GM19324 (cell line): Measurements from ENCODE around the gene UGT1A6.

Source experiments
- ATAC-seq: cut with Tn5 transposase; IDR thresholded peaks from one replicate; pipeline ENCODE4 v1.9.1; 2021; ENCODE audit warnings: mild to moderate bottlenecking, moderate library complexity; ENCODE audit not compliant: unreplicated experiment, low FRiP score

The UGT1A6 gene

DNA sequence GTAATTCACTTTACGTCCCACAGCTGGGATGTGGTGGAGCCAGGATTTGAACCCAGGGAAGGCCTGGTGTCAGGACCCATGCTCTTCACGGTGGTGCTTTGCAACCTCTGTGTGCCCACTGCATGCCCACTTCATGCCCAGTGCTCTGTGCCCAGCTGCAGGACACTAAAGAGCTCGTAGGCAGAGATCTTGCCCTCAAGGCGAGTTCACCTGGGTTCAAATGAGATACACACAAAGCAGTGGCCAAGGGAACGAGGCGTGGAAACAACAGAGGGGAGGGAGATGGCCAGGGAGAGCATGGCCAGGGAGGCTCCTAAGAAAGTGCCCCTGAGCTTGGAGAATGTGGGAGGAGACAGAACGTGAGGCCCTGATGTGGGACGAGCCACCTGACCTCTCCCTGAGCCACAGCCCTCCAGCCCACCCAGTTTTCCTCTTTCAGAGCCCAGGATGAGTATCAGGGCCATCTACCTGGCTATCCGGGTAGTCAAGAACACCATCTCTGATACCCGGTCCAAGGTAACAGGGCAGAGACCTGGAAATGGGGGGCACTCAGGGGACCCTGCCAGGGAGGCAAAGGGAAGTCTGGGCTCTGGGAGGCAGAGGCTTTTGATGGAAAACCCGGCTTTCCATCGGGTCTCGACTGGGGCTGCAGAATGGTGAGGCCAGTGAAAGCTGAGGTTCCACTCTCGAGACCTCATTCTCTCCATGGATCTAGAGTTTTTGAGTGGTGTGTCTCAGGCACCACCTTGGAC is 105.8 kb downstream of the UGT1A6 start:
- no peak for ATAC-seq

DNA sequence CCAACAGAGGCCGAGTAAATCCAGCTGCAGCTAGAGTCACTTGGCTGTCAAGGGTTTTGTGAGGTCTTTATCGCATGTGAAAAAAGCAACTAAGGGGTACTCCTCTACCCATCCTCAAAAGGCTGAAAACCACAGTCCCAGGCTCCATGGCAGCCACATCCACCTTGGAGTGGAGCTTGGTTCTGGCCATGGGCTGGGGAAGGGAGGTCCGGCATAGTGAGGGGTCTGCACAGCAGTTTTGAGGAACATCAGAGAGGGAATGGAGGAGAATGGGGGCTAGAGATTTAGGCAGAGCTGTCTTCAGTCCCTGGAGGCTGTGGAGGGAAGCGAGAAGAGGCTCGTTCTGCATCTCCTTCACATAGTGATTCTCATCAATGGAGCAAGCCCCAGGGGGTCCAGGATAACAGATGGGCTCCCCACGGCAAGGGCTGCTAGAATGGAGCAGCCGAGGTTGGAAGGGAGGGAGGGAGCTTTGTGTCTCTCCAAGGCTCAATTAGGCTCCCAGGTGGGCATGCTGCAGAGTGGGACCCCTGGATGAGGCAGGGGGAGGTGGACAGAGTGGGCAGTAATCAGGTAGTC is 106.5 kb downstream of the UGT1A6 start:
- no peak for ATAC-seq

DNA sequence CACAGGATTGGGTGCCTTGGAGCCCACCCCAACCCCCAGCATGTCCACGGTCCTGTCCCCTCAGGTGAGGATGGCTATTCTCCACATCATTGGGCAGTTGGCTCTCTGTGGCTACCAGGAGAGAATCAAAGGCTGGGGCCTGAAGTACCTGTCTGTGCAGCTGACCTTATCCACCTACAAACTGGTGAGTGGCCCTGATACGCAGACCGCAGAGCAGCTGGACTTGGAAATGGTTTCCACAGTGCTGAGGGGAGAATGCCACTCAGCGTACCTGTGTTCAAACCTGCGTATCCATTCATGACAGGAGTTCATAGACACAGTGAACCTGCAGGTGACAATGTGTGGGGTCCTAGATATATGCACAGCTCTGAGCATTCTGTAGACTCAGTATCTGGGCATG is 107.0 kb downstream of the UGT1A6 start:
- ATAC-seq = no peak

DNA sequence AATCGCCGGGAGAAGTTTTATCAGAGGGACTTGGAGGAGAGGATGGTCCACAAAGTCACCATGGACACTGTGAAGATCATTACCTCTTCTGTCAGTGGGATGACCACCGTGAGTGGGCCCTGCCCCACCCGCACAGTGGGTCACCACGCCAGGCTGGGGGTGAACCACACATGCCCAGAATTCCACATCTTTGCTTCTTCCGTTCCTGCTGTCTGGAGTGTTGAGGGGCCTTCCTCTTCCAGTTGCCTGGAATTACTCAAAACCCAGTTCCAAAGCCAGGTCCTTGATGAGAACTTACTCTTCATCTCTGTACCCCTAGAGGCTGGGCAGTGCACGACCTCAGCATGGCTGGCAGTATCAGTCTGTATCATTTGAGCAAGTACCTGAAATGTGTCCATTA is 107.5 kb downstream of the UGT1A6 start:
- no peak for ATAC-seq

DNA sequence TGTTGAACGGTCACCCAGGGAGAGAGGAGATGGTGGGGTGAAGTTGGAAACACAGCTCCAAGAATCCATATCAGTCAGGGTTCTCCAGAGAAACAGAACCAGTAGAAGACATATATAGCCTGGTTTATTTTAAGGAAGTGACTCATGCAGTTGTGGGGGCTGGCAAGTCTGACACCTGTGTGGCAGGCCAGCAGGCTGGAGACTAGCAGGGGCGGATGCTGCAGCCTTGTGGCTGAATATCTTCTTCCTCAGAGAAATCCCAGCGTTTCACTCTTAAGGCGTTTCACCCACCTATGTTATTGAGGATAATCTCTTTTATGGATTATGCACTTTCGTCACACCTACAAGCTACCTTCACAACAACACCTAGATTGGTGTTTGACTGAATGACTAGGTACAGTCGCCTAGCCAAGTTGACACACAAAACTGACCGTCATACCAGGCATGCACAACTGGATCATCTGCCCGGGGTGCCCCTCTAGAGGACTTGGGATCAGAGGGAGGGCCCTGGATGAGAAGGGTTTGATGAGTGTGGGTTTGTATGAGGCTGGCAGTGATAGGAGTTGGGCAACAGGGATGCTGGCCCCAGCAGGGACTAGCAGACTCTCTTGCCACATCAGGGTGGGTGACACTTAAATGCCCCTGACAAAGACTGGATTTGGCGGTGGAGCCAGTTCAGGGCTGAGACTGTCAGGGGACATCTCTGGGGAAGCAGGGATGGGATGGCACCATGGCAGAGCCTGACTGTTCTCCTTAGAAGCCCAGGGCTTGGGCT is 108.9 kb downstream of the UGT1A6 start:
- ATAC-seq = no peak

DNA sequence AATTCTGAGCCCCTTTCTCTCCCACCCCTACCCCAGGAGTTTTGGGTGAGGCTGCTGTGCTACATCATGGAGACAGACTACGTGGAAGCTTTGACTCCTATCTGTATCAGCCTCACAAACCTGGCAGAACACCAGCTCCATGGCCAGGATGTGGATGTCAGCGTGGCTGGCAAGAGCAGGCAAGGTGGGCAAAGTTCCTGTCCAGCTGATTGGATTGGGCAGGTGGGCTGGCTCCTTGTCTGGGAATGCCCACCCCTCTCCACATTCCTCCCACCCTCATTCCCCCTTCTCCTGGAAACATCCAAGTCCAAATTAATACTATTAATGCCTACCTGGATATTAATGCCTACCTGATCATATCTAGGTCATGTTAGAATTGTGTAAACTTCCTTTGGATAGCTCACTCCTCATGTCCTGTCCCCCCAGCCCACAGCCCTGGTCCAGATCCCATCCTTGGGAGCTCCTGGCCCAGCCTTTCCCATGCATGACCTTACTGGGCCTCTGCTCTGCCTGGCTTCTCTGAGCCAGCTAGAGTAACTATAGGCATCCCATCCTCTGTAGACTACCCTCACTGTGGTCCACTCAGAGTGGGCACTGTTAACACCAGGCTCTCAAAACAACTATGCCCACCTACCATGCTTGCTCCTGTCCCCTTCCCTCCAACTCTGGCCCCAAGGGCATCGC is 109.6 kb downstream of the UGT1A6 start:
- no peak for ATAC-seq

DNA sequence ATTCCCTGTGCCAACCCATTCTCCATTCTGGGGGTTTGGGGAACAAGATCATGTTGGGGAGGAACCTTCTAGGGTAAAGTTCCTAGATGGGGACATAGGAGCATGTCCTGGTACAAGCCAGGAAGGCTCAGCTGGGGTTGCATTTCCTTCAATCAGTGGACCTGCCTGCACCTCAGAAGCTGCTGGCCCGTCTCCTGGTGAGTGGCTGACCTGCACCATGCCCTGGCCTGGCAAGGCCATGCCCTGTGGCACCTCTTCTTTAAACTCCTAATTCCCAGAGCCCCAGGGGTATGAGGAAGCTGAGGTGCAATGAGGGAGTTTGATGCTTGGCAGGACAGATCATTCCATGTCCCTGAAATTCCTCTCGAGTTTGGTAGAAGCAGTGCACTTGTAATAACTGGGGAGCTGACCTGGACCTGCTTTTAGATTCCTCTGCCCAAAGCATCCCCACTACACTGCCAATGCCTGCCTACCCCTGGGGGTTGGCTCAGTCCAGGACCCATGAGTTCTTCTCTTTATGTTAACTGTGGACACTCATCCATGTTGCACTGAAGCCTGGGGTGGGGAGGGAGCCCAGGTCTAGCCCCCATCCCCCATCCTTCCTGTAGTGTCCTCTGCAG is 110.7 kb downstream of the UGT1A6 start:
- ATAC-seq = no peak

DNA sequence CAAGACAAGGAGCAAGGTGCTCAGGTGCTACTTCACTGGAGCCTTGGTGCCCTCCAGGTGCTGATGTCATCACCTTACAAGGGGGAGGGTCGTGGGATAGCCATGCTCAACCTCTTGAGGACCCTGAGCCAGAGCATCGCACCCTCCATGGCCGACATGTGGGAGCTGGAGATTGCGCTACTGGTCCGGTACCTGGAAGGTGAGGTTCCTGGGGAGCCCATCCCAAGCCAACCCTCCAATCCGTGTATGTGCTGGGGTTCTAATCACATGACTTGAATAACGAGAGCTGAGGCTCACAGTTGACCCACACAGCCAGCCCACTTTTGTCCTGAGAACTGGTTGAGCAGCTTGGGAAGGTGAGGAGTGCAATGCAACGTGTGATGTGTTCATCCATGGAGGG is 111.3 kb downstream of the UGT1A6 start:
- ATAC-seq = no peak

DNA sequence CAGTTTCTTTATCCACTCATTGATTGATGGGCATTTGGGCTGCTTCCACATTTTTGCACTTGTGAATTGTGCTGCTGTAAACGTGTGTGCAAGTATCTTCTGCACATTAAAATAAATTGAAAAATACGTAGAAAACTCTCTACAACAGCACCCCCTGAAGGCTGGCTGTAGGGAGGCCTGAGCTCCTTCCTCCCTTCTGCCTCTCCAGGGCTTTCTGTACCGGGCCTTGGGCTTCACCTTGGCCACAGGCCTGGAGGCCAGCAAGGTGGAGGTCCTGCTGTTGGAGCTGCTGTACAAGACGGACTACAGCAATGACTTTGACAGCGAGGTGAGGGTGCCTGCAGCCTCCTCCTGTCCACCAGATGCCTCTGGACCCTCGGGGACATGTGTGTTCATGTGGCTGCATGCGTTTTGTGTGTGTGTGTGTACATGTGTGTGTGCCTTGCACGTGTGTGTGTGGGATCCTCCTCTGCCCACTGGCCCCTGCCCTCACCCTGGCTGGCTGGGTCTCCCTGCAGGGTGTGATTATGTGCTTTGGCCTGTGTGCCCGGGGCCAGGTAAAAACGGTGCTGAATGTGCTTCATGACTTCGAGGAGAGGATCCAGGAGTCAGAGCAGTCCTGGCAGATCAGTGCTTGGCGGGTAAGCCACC is 114.7 kb downstream of the UGT1A6 start:
- ATAC-seq = no peak

DNA sequence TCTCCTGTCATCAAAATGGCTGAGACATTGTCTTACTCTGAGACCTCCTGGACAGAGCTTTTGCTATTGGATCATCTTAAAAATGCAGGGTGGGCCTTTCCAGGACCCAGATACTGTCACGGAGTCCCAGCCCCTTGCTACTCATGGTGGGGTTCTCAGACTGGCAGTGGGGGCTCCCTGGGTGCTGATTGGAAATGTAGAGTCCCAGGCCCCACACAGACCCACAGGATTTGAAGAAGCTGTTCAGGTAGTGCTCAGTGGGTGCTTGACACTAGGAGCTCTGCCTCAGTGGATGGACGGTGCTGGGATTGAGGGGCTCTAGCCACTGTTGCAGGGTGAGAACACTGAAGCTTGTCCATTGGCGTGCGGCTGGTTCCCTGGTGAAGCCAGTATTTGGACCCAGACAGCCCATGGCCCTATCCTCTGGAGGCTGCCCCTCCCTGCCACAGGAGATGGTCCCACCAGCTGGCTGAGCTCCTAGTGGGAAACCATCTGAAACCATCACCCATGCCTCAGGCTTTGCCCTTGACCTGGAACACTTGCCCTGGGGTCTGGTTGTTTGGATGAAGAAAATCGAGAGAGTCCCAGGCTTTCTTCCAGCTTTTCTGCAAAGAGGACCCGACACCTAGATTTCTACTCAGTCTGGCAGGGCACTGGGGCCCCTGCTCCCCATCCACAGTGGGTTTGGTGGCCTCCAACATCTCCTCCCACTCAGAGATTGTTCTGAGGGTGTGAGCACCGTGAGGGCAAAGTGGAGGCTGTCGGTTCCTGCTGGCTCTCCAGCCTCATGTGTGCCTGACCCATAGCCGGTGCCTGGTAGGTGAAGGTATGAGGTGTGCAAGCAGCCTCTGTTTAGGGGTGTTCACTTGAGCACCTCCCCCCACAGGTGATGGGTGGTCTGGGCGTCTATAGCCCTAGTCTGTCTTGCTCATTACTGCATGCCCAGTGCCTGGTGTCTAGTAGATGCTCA is 115.6 kb downstream of the UGT1A6 start:
- ATAC-seq = no peak

DNA sequence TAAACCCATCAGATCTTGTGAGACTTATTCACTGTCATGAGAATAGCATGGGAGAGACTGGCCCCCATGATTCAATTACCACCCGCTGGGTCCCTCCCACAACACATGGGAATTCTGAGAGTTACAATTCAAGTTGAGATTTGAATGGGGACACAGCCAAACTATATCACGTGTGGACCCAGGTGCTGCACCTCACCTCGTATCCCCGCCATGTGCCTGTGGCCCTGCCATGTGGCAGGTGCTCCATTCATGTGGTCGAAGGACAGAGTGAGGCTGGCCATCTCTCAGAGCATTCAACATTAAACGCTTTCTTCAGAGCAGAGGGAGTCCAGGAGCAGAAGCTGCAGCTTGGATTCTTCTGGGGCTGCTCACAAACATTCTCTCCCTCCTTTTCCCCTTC is 117.7 kb downstream of the UGT1A6 start:
- ATAC-seq = no peak

DNA sequence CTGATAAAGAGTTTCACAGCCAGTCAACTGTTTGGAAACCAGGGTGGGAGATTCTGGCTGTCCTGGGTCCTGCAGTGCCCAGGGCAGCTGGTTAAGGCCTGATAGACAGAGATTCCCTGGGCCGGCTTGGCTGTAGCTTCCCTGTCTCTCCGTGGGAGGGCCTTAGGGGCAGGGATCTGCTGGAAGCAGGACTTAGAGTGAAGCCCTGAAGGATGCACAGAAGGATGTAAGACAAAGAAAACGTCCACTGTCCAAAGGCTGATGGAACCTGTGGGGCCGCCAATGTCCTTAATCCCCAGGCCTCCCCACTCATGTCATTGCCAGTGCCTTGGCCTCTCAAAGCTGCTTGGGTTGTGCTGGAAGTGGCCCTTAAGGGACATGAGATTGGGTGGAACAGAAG is 118.4 kb downstream of the UGT1A6 start:
- ATAC-seq = no peak

DNA sequence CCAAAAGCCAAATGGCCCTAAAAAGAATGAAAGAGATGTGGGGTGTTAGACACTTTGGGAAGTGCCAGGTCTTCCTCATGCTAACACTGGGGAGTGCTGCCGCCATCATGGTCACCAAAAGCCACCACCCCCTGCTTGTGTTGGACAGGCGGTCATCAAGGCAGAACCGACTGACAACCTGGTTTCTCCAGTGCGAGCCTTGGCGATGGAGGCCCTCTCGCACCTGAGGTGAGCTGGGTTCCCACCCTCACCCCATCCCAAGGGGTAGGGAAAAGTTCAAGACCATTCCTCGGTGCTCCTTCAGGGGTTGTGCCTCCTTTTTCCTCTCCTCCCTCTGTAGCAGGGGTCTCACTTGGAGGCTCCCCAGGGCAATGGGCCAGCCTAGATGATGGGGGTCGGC is 119.0 kb downstream of the UGT1A6 start:
- ATAC-seq = no peak

DNA sequence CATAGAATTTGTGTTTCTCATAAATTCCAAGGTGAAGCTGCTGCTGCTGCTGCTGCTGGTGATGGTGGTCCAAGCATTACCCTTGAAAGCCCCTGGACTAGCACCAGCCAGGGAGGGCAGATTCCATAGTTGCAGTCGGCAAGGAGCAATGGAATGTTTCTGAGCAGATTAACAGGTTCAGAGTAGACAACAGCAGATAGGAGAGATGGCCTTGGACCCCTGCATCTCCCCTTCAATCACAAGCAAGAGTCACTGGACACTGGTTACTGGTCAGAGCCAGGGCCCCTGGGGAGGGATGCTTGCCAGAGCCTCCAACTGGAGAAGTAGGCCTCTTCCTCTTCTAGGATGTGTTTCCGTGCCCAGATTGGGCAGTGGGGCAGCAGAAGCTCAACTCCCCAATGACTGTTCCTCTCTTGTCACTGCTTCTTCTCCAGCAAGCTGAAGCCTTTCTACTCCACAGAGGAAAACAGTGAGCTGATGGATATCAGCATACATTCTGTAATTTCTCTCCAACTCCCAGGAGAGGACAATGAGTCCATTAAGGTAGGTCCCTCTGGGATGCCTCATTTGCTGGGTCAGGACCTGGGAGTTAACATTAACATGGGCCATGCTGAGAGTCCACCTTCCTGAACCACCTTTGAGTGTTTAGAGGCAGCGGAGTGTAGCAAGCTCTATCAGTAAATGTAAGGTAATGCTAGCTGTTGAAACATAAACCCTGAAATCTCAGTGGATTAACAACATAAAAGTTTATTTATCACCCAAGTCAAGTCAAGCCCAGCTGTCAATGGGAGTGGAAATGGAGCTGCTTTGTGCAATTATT is 120.8 kb downstream of the UGT1A6 start:
- no peak for ATAC-seq

DNA sequence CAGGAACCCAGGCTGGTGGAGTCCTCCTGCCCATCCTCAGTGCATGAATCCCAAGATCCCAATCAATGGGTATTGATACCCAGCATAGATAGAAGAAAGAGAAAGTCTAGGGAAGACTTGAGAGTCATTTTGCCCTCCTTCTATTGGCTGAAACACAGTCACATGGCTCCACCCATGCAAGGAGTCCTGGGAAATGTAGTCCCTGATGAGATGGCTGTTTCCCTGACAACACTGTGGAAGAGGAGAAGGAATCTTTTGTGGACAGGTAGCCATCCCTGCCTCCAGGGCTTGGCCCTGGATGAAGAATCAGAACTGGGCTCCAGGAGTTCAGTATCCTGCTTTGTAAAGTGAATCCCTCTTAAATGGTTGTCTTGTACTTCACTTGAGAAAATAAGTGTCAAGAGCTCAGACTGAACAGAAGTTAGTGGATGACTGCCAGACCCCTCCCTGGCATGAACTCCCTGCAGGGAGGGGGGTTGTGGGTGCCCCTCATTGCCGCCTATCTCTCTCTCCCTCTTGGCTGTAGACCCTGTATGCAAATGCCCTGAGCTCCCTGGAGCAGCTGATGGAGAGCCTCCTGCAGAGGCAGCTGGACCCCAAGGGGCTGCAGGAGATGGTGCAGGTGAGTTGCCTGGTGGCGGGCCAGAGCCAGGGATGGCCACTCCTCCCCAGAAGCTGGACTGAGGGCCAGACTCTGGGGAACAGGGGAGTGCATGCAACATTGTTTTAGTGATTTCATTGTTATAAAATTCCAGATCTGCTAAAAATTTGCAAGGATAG is 121.6 kb downstream of the UGT1A6 start:
- no peak for ATAC-seq

DNA sequence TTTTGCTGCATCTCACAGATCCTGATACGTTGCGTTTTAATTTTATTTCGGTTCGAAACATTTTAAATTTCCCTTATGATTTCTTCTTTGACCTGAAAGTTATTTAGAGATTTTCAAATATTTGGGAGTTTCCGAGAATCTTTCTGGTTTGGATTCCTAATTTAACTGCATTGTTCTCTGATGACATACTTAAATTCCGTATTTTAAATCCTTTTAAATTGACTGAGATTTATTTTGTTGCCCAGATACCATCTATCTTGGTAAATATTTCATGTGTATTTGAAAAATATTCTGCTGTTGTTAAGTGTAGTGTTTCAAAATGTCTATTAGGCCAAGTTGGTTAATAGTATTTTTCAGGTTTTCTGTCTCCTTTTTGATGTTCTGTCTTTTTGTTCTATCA is 123.2 kb downstream of the UGT1A6 start:
- no peak for ATAC-seq

DNA sequence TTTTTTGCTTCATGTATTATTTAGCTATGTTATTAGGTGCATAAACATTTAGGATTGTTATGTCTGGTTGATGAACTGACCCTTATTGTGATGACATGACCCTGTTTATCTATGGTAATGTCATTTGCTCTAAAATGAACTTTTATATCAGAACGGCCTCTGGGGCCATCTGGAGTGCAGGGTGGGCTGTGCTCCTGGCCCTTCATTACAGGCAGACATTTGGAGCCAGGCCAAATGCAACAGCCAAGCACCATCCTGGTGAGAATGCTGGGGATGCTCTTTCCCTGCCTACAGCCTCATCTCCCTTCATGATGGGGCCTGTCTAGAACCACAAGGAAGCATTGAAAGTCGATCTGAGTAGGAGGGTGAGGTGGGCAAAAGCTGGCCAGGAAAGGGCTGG is 123.6 kb downstream of the UGT1A6 start:
- ATAC-seq = no peak

DNA sequence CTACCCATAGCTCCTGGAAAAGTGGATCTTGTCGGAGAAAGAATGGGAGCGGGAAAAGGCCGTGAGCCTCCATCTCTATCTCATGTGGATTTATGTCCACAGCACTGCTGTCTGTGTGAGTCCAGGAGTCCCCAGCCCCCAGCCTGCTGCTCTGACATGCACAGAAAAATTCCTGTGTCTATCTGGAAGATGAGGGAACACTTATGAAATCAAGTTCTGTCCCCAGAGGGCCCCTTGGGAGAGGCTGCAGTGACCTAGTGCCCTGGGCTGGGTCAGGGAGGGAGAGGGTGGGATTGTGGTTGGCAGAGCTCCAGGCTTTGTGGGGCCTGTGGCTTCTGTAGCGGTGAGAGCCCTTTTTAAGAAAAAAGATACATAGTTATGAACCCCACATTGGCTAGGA is 124.1 kb downstream of the UGT1A6 start:
- ATAC-seq = no peak
